Dendritic cell treated with granulocyte-macrophage colony-stimulating factor and Interleukin-4, amounts not matched to agents 40 ng/mL and 50 ng/mL, for 4 days (primary cell): ENCODE data around the gene OGFR.

Experiments
- H3K27ac Mint-ChIP-seq: one replicate; pipeline ENCODE4 v1.8.0; 2022; ENCODE audit warnings: mild to moderate bottlenecking, mixed read lengths
- H3K27me3 Mint-ChIP-seq: one replicate; pipeline ENCODE4 v1.8.0; 2022; ENCODE audit warnings: mild to moderate bottlenecking, mixed read lengths
- H3K36me3 Mint-ChIP-seq: one replicate; pipeline ENCODE4 v1.8.0; 2022; ENCODE audit warnings: low read depth, mixed read lengths
- H3K4me1 Mint-ChIP-seq: one replicate; pipeline ENCODE4 v1.8.0; 2022; ENCODE audit warnings: low read depth, mixed read lengths
- H3K4me3 Mint-ChIP-seq: one replicate; pipeline ENCODE4 v1.8.0; 2022; ENCODE audit warnings: mild to moderate bottlenecking, moderate library complexity, mixed read lengths
- H3K9me3 Mint-ChIP-seq: one replicate; pipeline ENCODE4 v1.8.0; 2022; ENCODE audit warnings: mixed read lengths
- intact Hi-C: fragments of 100-400 bp; cut with micrococcal nuclease; formaldehyde crosslinking; loops from one replicate; pipeline ENCODE4 v1.15.0; 2022

The OGFR gene

GRCh38 chr20:62822788-62823651 lies 18.4 kb downstream of the OGFR start:
- no peaks in the 10 kb centered on the region for H3K36me3 Mint-ChIP-seq
- H3K4me1 Mint-ChIP-seq, result peaks cover 5% of the 10 kb centered on the region
- intact Hi-C loops, result loop anchor here (1.0 kb wide), 1 partner anchor 24 kb away; no protein-coding TSS in a partner anchor
- no peak overlapping the region for H3K27ac Mint-ChIP-seq
- H3K27me3 Mint-ChIP-seq, result peaks cover 33% of the 10 kb centered on the region
- no peaks in the 10 kb centered on the region for H3K9me3 Mint-ChIP-seq
- no peak overlapping the region for H3K4me3 Mint-ChIP-seq

DNA sequence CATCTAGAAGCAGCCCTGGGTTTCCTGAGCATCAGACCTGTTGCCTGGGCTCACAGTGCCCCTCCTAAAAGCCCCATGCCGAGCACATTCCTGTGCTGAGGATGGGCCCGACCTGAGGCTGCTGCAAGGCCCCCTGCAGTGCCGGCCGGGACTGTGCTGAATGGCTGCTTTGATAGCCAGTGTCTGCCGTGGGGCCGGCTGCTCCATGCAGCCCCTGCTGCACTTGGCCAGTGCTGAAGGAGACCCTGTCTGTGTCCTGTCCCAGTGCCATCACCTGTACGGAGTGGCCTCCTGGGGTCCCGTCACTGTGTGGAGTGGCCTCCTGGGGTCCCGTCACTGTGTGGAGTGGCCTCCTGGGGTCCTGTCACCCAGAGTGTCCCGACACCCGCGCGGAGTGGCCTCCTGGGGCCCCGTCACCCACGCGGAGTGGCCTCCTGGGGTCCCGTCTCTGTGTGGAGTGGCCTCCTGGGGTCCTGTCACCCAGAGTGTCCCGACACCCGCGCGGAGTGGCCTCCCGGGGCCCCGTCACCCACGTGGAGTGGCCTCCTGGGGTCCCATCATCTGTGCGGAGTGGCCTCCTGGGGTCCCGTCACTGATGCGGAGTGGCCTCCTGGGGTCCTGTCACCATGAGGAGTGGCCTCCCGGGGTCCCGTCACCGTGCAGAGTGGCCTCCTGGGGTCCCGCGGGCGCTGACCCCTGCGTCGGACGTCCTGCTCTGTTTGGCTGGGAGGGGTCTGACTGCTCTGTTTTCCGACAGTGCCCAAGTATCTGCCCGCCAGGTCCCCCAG lies 19.2 kb downstream of the OGFR start:
- peaks cover 24% of the 10 kb centered on the region for H3K27me3 Mint-ChIP-seq
- intact Hi-C loops, result no loop called here
- no peak overlapping the region for H3K27ac Mint-ChIP-seq
- no peaks in the 10 kb centered on the region for H3K36me3 Mint-ChIP-seq
- no peaks in the 10 kb centered on the region for H3K9me3 Mint-ChIP-seq
- no peak overlapping the region for H3K4me3 Mint-ChIP-seq
- peaks cover 5% of the 10 kb centered on the region for H3K4me1 Mint-ChIP-seq

DNA sequence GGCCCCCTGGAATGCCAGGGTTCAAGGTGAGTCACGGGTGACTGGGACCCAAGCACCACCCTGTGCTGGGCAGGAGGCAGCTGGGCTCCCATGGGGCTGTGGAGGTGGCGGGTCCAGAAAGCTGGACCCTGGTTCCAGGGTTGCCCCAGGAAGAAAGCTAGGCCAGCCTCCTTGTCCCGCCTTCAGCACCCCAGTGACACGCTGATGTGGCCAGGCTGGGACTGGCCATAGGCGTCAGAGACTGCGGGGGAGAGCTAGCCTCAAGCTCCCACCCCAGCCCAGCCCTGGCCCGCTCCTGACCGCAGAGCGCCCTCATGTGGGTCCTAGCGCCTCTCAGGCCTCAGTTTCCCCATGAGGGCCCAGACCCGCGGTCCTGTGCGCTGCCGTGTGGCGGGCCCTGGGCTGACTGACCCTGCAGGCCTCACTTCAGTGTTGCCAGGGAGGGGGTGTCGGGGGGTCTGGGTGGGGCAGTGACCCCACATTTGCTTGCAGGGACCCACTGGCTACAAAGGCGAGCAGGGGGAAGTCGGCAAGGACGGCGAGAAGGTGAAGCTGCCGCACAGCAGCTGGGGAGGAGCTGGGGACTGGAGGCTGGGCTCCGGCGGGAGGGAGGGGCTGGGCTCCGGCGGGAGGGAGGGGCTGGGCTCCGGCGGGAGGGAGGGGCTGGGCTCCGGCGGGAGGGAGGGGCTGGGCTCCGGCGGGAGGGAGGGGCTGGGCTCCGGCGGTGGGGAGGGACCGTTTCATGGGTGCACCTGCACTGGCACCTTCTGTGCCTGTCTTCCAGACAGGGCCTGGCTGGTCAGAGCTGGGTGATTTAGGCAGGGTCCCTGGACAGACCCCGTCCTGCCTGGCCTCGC lies 20.1 kb downstream of the OGFR start:
- Mint-ChIP-seq H3K9me3 (no peaks in the 10 kb centered on the region), H3K27me3 (peaks cover 16% of the 10 kb centered on the region), H3K4me1 (peaks cover 5% of the 10 kb centered on the region), H3K36me3 (no peaks in the 10 kb centered on the region), H3K27ac (no peak overlapping the region), H3K4me3 (peak overlapping the region; percentile 45)
- intact Hi-C loops, result no loop called here

- intact Hi-C loops, result no loop called here
- Mint-ChIP-seq H3K4me1 (peaks cover 5% of the 10 kb centered on the region), H3K4me3 (no peak overlapping the region), H3K27ac (no peak overlapping the region), H3K9me3 (no peaks in the 10 kb centered on the region), H3K27me3 (peaks cover 9% of the 10 kb centered on the region), H3K36me3 (no peaks in the 10 kb centered on the region)
Observed at GRCh38 chr20:62825333-62825985, 20.8 kb downstream of the OGFR start.

DNA sequence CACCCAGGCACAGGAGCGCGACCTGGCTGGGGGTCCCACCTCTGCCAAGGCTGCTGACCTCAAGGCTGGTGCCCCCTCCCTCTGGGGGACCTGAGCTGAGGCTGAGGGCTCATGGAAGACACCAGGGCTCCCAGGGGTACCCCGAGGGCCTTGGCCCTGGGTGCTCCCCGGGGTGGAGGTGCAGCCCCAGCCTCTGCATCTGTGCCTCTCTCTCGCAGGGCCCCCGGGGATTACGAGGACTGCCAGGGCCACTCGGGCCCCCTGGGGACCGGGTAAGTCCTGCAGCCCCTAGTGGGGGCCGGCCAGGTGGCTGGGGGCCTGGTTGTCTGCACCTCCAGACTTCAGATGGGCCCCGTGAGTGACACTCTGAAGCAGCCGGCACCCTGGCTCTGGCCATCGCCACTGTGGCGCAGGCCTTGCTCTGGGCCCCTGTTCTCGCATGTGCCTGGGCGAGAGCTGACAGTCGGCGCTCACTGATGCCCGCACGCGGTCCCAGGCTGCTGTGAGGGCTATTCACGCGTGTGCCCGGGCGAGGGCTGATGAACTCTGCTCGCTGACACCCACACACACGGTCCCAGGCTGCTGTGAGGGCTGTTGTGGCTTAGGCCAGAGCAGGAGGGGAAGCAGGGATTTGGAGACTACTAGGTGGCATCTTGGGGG lies 21.5 kb downstream of the OGFR start:
- Mint-ChIP-seq H3K9me3 (no peaks in the 10 kb centered on the region), H3K27me3 (peaks cover 7% of the 10 kb centered on the region), H3K36me3 (no peaks in the 10 kb centered on the region), H3K27ac (no peak overlapping the region), H3K4me1 (peaks cover 7% of the 10 kb centered on the region), H3K4me3 (no peak overlapping the region)
- intact Hi-C loops, result no loop called here

GRCh38 chr20:62826646-62827310 lies 22.1 kb downstream of the OGFR start:
- H3K4me3 Mint-ChIP-seq, result no peak overlapping the region
- H3K9me3 Mint-ChIP-seq, result no peaks in the 10 kb centered on the region
- H3K27me3 Mint-ChIP-seq, result peaks cover 6% of the 10 kb centered on the region
- no peak overlapping the region for H3K27ac Mint-ChIP-seq
- peaks cover 14% of the 10 kb centered on the region for H3K4me1 Mint-ChIP-seq
- no peaks in the 10 kb centered on the region for H3K36me3 Mint-ChIP-seq
- intact Hi-C loops, result no loop called here

- Mint-ChIP-seq H3K9me3 (no peaks in the 10 kb centered on the region), H3K27me3 (peaks cover 4% of the 10 kb centered on the region), H3K27ac (no peak overlapping the region), H3K4me3 (no peak overlapping the region), H3K36me3 (no peaks in the 10 kb centered on the region), H3K4me1 (peaks cover 21% of the 10 kb centered on the region)
- intact Hi-C loops, result no loop called here
Observed at GRCh38 chr20:62827311-62828038, 22.8 kb downstream of the OGFR start.

- no peaks in the 10 kb centered on the region for H3K36me3 Mint-ChIP-seq
- no peak overlapping the region for H3K4me3 Mint-ChIP-seq
- H3K4me1 Mint-ChIP-seq, result peaks cover 27% of the 10 kb centered on the region
- no peak overlapping the region for H3K27ac Mint-ChIP-seq
- no peaks in the 10 kb centered on the region for H3K9me3 Mint-ChIP-seq
- peaks cover 4% of the 10 kb centered on the region for H3K27me3 Mint-ChIP-seq
- intact Hi-C loops, result no loop called here
Observed at GRCh38 chr20:62828051-62828450, 23.4 kb downstream of the OGFR start.

- Mint-ChIP-seq H3K27me3 (peaks cover 4% of the 10 kb centered on the region), H3K27ac (no peak overlapping the region), H3K4me3 (no peak overlapping the region), H3K9me3 (no peaks in the 10 kb centered on the region), H3K4me1 (peaks cover 33% of the 10 kb centered on the region), H3K36me3 (no peaks in the 10 kb centered on the region)
- intact Hi-C loops, result no loop called here
Observed at GRCh38 chr20:62828511-62829230, 24.0 kb downstream of the OGFR start.

DNA sequence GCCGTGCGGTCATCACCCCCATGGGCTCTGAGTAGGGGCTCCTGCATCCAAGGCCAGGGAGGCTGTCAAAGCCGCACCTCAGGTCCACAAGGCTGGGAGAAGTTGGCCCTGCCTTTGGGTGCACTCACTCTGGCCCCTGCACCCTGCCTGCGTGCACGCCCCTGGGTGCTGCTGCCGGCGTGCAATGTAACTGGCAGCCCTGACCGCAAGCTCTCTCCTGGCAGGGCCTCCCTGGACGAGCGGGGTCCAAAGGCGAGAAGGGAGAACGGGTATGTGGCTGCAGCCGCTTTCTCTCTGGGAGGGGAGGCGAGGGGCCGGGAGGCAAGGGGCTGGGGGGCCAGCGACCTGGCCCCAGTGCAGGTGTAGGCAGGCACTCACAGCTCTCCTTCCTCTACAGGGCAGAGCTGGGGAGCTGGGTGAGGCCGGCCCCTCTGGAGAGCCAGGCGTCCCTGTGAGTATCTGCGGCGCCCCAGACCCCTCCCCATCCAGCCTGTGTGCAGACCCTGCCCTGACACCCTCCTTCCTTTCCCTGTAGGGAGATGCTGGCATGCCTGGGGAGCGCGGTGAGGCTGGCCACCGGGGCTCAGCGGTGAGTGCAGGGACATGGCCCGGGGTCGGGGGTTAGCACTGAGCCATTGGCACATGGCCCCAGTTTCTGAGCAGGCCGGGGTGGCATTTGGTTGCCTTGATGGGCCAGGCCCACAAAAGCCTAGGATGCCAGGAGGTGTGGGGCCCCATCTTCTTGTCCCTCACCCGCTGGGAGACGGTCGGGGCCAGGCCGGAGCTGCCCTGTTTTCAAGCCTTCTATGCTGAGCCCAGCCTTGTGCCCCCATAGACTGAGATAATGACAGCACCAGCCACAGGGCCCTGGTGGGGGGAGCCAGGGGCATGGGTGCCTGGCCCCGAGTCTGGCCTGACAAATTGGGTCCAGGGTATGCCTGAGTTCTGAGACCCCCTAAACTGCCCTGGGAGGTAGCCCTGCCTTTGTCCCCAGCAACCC lies 24.9 kb downstream of the OGFR start:
- no peaks in the 10 kb centered on the region for H3K9me3 Mint-ChIP-seq
- peaks cover 4% of the 10 kb centered on the region for H3K27me3 Mint-ChIP-seq
- intact Hi-C loops, result no loop called here
- H3K4me1 Mint-ChIP-seq, result peaks cover 33% of the 10 kb centered on the region
- H3K27ac Mint-ChIP-seq, result no peak overlapping the region
- no peak overlapping the region for H3K4me3 Mint-ChIP-seq
- no peaks in the 10 kb centered on the region for H3K36me3 Mint-ChIP-seq

- Mint-ChIP-seq H3K27me3 (peaks cover 2% of the 10 kb centered on the region), H3K27ac (no peak overlapping the region), H3K9me3 (no peaks in the 10 kb centered on the region), H3K4me1 (peaks cover 33% of the 10 kb centered on the region), H3K36me3 (no peaks in the 10 kb centered on the region), H3K4me3 (no peak overlapping the region)
- intact Hi-C loops, result no loop called here
Observed at GRCh38 chr20:62830251-62830650, 25.6 kb downstream of the OGFR start.
